KMS-11 (cell line): ENCODE measurements around the gene EGLN2.

Experiments
- H2AFZ ChIP-seq: fragments of 200-600 bp; sonication (generic); 2 replicates; pipeline ENCODE4 v1.6.1; 2016; ENCODE audit warnings: antibody characterized with exemption, mixed run types, low read depth
- H3K27ac ChIP-seq: fragments of 200-600 bp; sonication (generic); 2 replicates; pipeline ENCODE4 v1.6.1; 2016; ENCODE audit warnings: mild to moderate bottlenecking, mixed run types
- H3K27me3 ChIP-seq: fragments of 200-600 bp; sonication (generic); 2 replicates; pipeline ENCODE4 v1.6.1; 2017; ENCODE audit warnings: mild to moderate bottlenecking, low read depth, mixed run types, moderate library complexity; ENCODE audit not compliant: insufficient read depth
- H3K36me3 ChIP-seq: fragments of 200-600 bp; sonication (generic); 2 replicates; pipeline ENCODE4 v1.6.1; 2017; ENCODE audit warnings: mild to moderate bottlenecking, mixed run types; ENCODE audit not compliant: insufficient read depth
- H3K4me1 ChIP-seq: fragments of 200-600 bp; sonication (generic); 2 replicates; pipeline ENCODE4 v1.6.1; 2016; ENCODE audit warnings: mild to moderate bottlenecking, low read depth, mixed run types; ENCODE audit not compliant: poor library complexity, severe bottlenecking
- H3K4me2 ChIP-seq: fragments of 200-600 bp; sonication (generic); 2 replicates; pipeline ENCODE4 v1.7.0; 2016; ENCODE audit warnings: mild to moderate bottlenecking, mixed run types
- H3K4me3 ChIP-seq: fragments of 200-600 bp; sonication (generic); IDR thresholded peaks from 2 replicates; pipeline ENCODE4 v1.6.1; 2017; ENCODE audit warnings: low read depth, low read length, mixed read lengths; ENCODE audit not compliant: insufficient read depth
- H3K79me2 ChIP-seq: fragments of 200-600 bp; sonication (generic); 2 replicates; pipeline ENCODE4 v1.6.1; 2016; ENCODE audit warnings: low read depth, mixed run types; ENCODE audit not compliant: insufficient read depth
- H3K9ac ChIP-seq: fragments of 200-600 bp; sonication (generic); 2 replicates; pipeline ENCODE4 v1.6.1; 2016; ENCODE audit warnings: mild to moderate bottlenecking, mixed run types
- H4K20me1 ChIP-seq: fragments of 200-600 bp; sonication (generic); 2 replicates; pipeline ENCODE4 v1.6.1; 2016; ENCODE audit warnings: mild to moderate bottlenecking, mixed run types; ENCODE audit not compliant: insufficient read depth
- CTCF ChIP-seq: fragments of 200-600 bp; sonication (generic); conservative IDR thresholded peaks from 2 replicates; pipeline ENCODE4 v1.6.1; 2017; ENCODE audit warnings: low read depth, mild to moderate bottlenecking, antibody characterized with exemption, low read length, moderate library complexity, mixed read lengths

Gene EGLN2

GRCh38 chr19:40798683-40799557 is at the start of gene EGLN2:
Gene EGLN2 (plus strand): TSS chr19:40799191. CDS start chr19:40800573, 1,382 bp downstream.
- Histone ChIP-seq H3K4me2 (peak within 1 kb of the TSS; percentile 96), H3K27me3 (no peaks in the 10 kb centered on the region), H3K79me2 (peaks cover 18% of the 10 kb centered on the region), H4K20me1 (0 out of 2 replicates have a peak, but pooled peaks cover 3% of the 10 kb centered on the region), H3K9ac (peak within 1 kb of the TSS; percentile 45; the same call in 1 of the 2 replicates), H3K4me1 (peaks cover 34% of the 10 kb centered on the region), H3K36me3 (no peaks in the 10 kb centered on the region), H3K4me3 (no peak within 1 kb of the TSS), H3K27ac (no peak within 1 kb of the TSS), H2AFZ (peak within 1 kb of the TSS; percentile 72; the same call in 1 of the 2 replicates)
- no peak for TF ChIP-seq CTCF

GRCh38 chr19:40750058-40750873 is 48.7 kb upstream of the EGLN2 start, which contains the start of gene ACTMAP:
Gene ACTMAP (minus strand): TSS chr19:40750477. CDS start chr19:40749803, 674 bp downstream.
- Histone ChIP-seq H3K27me3 (no peaks in the 10 kb centered on the region), H3K27ac (peak within 1 kb of the TSS; percentile 80), H3K36me3 (no peaks in the 10 kb centered on the region), H3K4me1 (peaks cover 43% of the 10 kb centered on the region), H2AFZ (peak within 1 kb of the TSS; percentile 50; the same call in 1 of the 2 replicates), H3K4me2 (peak within 1 kb of the TSS; percentile 95), H3K9ac (peak within 1 kb of the TSS; percentile 90), H4K20me1 (peaks cover under 1% of the 10 kb centered on the region; the same call in 1 of the 2 replicates), H3K79me2 (peaks cover 42% of the 10 kb centered on the region), H3K4me3 (peak within 1 kb of the TSS; percentile 69)
- TF ChIP-seq CTCF, result no peak

- H3K4me2 ChIP-seq, result peak within 1 kb of the TSS; percentile 95
- H4K20me1 ChIP-seq, result peaks cover 8% of the 10 kb centered on the region; the same call in 1 of the 2 replicates
- peak within 1 kb of the TSS; percentile 80 for H3K27ac ChIP-seq
- no peak for TF ChIP-seq CTCF
- peak within 1 kb of the TSS; percentile 50; the same call in 1 of the 2 replicates for H2AFZ ChIP-seq
- H3K79me2 ChIP-seq, result peaks cover 50% of the 10 kb centered on the region
- peak within 1 kb of the TSS; percentile 69 for H3K4me3 ChIP-seq
- H3K27me3 ChIP-seq, result no peaks in the 10 kb centered on the region
- H3K4me1 ChIP-seq, result peaks cover 51% of the 10 kb centered on the region
- H3K9ac ChIP-seq, result peak within 1 kb of the TSS; percentile 90
- H3K36me3 ChIP-seq, result peaks cover 2% of the 10 kb centered on the region; the same call in 1 of the 2 replicates
Measured at GRCh38 chr19:40750874-40751537, 48.0 kb upstream of the EGLN2 start, which contains the start of gene SNRPA. Gene SNRPA (plus strand): TSS chr19:40751203. CDS start chr19:40751409, 206 bp downstream.

- Histone ChIP-seq H3K27me3 (no peaks in the 10 kb centered on the region), H3K4me3 (no peak overlapping the region), H3K9ac (peak overlapping the region; percentile 90; the same call in 1 of the 2 replicates), H2AFZ (no peak overlapping the region), H3K27ac (peak overlapping the region; percentile 75; the same call in 1 of the 2 replicates), H3K4me2 (peak overlapping the region; percentile 70), H3K4me1 (peaks cover 53% of the 10 kb centered on the region), H4K20me1 (peaks cover 16% of the 10 kb centered on the region), H3K36me3 (peaks cover 10% of the 10 kb centered on the region; the same call in 1 of the 2 replicates), H3K79me2 (peaks cover 63% of the 10 kb centered on the region)
- no peak for TF ChIP-seq CTCF
Measured at GRCh38 chr19:40752257-40752781, 46.7 kb upstream of the EGLN2 start.
